DOHH2 (cell line): Measurements from ENCODE around the gene JRKL.

Source experiments
- H3F3A ChIP-seq: fragments of 200-600 bp; sonication (generic), shearing (Covaris generic); 2 replicates; pipeline ENCODE4 v1.6.0; 2016; ENCODE audit warnings: antibody characterized with exemption, mild to moderate bottlenecking; ENCODE audit not compliant: control insufficient read depth, insufficient read depth
- H3K27ac ChIP-seq: fragments of 200-600 bp; sonication (generic); 2 replicates; pipeline ENCODE4 v1.5.1; 2014; ENCODE audit warnings: low read depth, mild to moderate bottlenecking, low read length, moderate library complexity
- H3K27me3 ChIP-seq: fragments of 200-600 bp; sonication (generic); 2 replicates; pipeline ENCODE4 v1.6.1; 2014; ENCODE audit warnings: mild to moderate bottlenecking, low read length, mixed read lengths; ENCODE audit not compliant: control insufficient read depth
- H3K36me3 ChIP-seq: fragments of 200-600 bp; sonication (generic); 2 replicates; pipeline ENCODE4 v1.6.1; 2014; ENCODE audit warnings: mild to moderate bottlenecking, low read length, moderate library complexity, mixed read lengths; ENCODE audit not compliant: control insufficient read depth
- H3K4me1 ChIP-seq: fragments of 200-600 bp; sonication (generic); 2 replicates; pipeline ENCODE4 v1.6.1; 2014; ENCODE audit warnings: mild to moderate bottlenecking, low read length, mixed read lengths; ENCODE audit not compliant: control insufficient read depth
- H3K4me2 ChIP-seq: fragments of 200-600 bp; sonication (generic); 2 replicates; pipeline ENCODE4 v1.6.0; 2014; ENCODE audit warnings: mild to moderate bottlenecking, low read length, moderate library complexity
- H3K4me3 ChIP-seq: fragments of 200-600 bp; sonication (generic); 2 replicates; pipeline ENCODE4 v1.5.1; 2014; ENCODE audit warnings: mild to moderate bottlenecking, low read length, mixed read lengths
- H3K79me2 ChIP-seq: fragments of 200-600 bp; sonication (generic); 2 replicates; pipeline ENCODE4 v1.6.1; 2014; ENCODE audit warnings: mild to moderate bottlenecking, low read length, mixed read lengths; ENCODE audit not compliant: control insufficient read depth
- H3K9me2 ChIP-seq: fragments of 200-600 bp; sonication (generic); replicated peaks from 2 replicates; pipeline ENCODE4 v1.6.1; 2014; ENCODE audit warnings: mild to moderate bottlenecking, low read length, mixed read lengths; ENCODE audit not compliant: control insufficient read depth
- H3K9me3 ChIP-seq: fragments of 200-600 bp; sonication (generic); 2 replicates; pipeline ENCODE4 v1.6.1; 2014; ENCODE audit warnings: antibody characterized with exemption, low read length, mixed read lengths; ENCODE audit not compliant: control insufficient read depth, insufficient read depth
- H4K20me1 ChIP-seq: fragments of 200-600 bp; sonication (generic); 2 replicates; pipeline ENCODE4 v1.6.0; 2014; ENCODE audit warnings: low read depth, mild to moderate bottlenecking, antibody characterized with exemption, low read length, moderate library complexity; ENCODE audit not compliant: control insufficient read depth, insufficient read depth
- CTCF ChIP-seq: fragments of 200-600 bp; sonication (generic); IDR thresholded peaks from one replicate; pipeline ENCODE4 v1.5.1; 2014; ENCODE audit warnings: antibody characterized with exemption, mild to moderate bottlenecking, low read depth, low read length; ENCODE audit not compliant: poor library complexity, severe bottlenecking
- EZH2phosphoT487 ChIP-seq: fragments of 200-600 bp; sonication (generic); IDR thresholded peaks from 2 replicates; pipeline ENCODE4 v1.6.1; 2017; ENCODE audit warnings: borderline replicate concordance, mild to moderate bottlenecking, antibody characterized with exemption, low read length, moderate library complexity, mixed read lengths

Gene JRKL

GRCh38 chr11:96365493-96365892 lies 24.3 kb upstream of the JRKL start:
- 0 out of 2 replicates have a peak, but pooled peaks cover 3% of the 10 kb centered on the region for H3K9me3 ChIP-seq

GRCh38 chr11:96366024-96366423 lies 23.8 kb upstream of the JRKL start:
- no peak overlapping the region for H3K4me2 ChIP-seq
- H3K27ac ChIP-seq, result no peak overlapping the region
- no peak for TF ChIP-seq CTCF
- no peak for TF ChIP-seq EZH2phosphoT487
- 0 out of 2 replicates have a peak, but pooled peaks cover 3% of the 10 kb centered on the region for H3K9me3 ChIP-seq
- H3F3A ChIP-seq, result no peaks in the 10 kb centered on the region
- H3K79me2 ChIP-seq, result no peaks in the 10 kb centered on the region
- H4K20me1 ChIP-seq, result no peaks in the 10 kb centered on the region
- no peaks in the 10 kb centered on the region for H3K27me3 ChIP-seq
- H3K36me3 ChIP-seq, result peaks cover 32% of the 10 kb centered on the region
- no peaks in the 10 kb centered on the region for H3K9me2 ChIP-seq
- peaks cover 13% of the 10 kb centered on the region for H3K4me1 ChIP-seq
- no peak overlapping the region for H3K4me3 ChIP-seq

More at GRCh38 chr11:96365493-96365892, 24.3 kb upstream of the JRKL start:
- H3K4me2 ChIP-seq, result no peak overlapping the region
- H4K20me1 ChIP-seq, result no peaks in the 10 kb centered on the region
- H3F3A ChIP-seq, result no peaks in the 10 kb centered on the region
- H3K9me2 ChIP-seq, result no peaks in the 10 kb centered on the region
- H3K27ac ChIP-seq, result no peak overlapping the region
- H3K4me1 ChIP-seq, result peaks cover 13% of the 10 kb centered on the region
- H3K4me3 ChIP-seq, result no peak overlapping the region
- no peaks in the 10 kb centered on the region for H3K27me3 ChIP-seq
- TF ChIP-seq CTCF, result no peak
- no peak for TF ChIP-seq EZH2phosphoT487
- H3K36me3 ChIP-seq, result peaks cover 31% of the 10 kb centered on the region
- H3K79me2 ChIP-seq, result no peaks in the 10 kb centered on the region

- H3K4me1 ChIP-seq, result peaks cover 13% of the 10 kb centered on the region
- H3K79me2 ChIP-seq, result no peaks in the 10 kb centered on the region
- H3K4me2 ChIP-seq, result no peak overlapping the region
- H4K20me1 ChIP-seq, result no peaks in the 10 kb centered on the region
- no peaks in the 10 kb centered on the region for H3K27me3 ChIP-seq
- no peak overlapping the region for H3K4me3 ChIP-seq
- no peaks in the 10 kb centered on the region for H3K9me2 ChIP-seq
- 0 out of 2 replicates have a peak, but pooled peaks cover 3% of the 10 kb centered on the region for H3K9me3 ChIP-seq
- H3K27ac ChIP-seq, result no peak overlapping the region
- peaks cover 28% of the 10 kb centered on the region for H3K36me3 ChIP-seq
- TF ChIP-seq EZH2phosphoT487, result no peak
- no peaks in the 10 kb centered on the region for H3F3A ChIP-seq
Measured at GRCh38 chr11:96367342-96367741, 22.5 kb upstream of the JRKL start.

- Histone ChIP-seq H3K27me3 (no peaks in the 10 kb centered on the region), H4K20me1 (no peaks in the 10 kb centered on the region)
Measured at GRCh38 chr11:96373826-96374225, 16.0 kb upstream of the JRKL start.

More at GRCh38 chr11:96373826-96374225, 16.0 kb upstream of the JRKL start:
- Histone ChIP-seq H3K79me2 (no peaks in the 10 kb centered on the region), H3K9me3 (no peaks in the 10 kb centered on the region), H3K9me2 (no peaks in the 10 kb centered on the region), H3K4me1 (no peaks in the 10 kb centered on the region), H3K27ac (no peak overlapping the region), H3K4me2 (no peak overlapping the region), H3K36me3 (peaks cover 28% of the 10 kb centered on the region), H3F3A (no peaks in the 10 kb centered on the region), H3K4me3 (no peak overlapping the region)
- TF ChIP-seq CTCF (no peak), EZH2phosphoT487 (no peak)
